ENCODE data around the gene PAX5.

PAX5 gene

GRCh38 chr9:37011530-37011929 is 22.5 kb downstream of the PAX5 start:
- no peak for TF ChIP-seq CTCF (IDR thresholded peaks at IDR 0.05; ENCODE audit: control insufficient read depth, extremely low read depth, insufficient read depth)
- no peak overlapping the region for H3K4me3 ChIP-seq (ENCODE audit: low read depth, low read length)
- no peak for DNase-seq (ENCODE audit: low read depth)

- H3K4me3 ChIP-seq (ENCODE audit: low read depth, low read length) = no peak overlapping the region
- TF ChIP-seq CTCF (IDR thresholded peaks at IDR 0.05; ENCODE audit: control insufficient read depth, extremely low read depth, insufficient read depth) = no peak
- DNase-seq (ENCODE audit: low read depth) = no peak
Measured at GRCh38 chr9:37010976-37011375, 23.1 kb downstream of the PAX5 start.

GRCh38 chr9:37010180-37010579 is 23.9 kb downstream of the PAX5 start:
- TF ChIP-seq CTCF (IDR thresholded peaks at IDR 0.05; ENCODE audit: control insufficient read depth, extremely low read depth, insufficient read depth) = no peak
- no peak for DNase-seq (ENCODE audit: low read depth)
- H3K4me3 ChIP-seq (ENCODE audit: low read depth, low read length) = no peak overlapping the region

GRCh38 chr9:37007295-37007694 is 26.8 kb downstream of the PAX5 start:
- DNase-seq (ENCODE audit: low read depth) = no peak
- TF ChIP-seq CTCF (IDR thresholded peaks at IDR 0.05; ENCODE audit: control insufficient read depth, extremely low read depth, insufficient read depth) = no peak
- no peak overlapping the region for H3K4me3 ChIP-seq (ENCODE audit: low read depth, low read length)

- TF ChIP-seq CTCF (IDR thresholded peaks at IDR 0.05; ENCODE audit: control insufficient read depth, extremely low read depth, insufficient read depth) = no peak
- no peak for DNase-seq (ENCODE audit: low read depth)
- no peak overlapping the region for H3K4me3 ChIP-seq (ENCODE audit: low read depth, low read length)
Measured at GRCh38 chr9:37005517-37006140, 28.4 kb downstream of the PAX5 start.

GRCh38 chr9:37004424-37004935 is 29.6 kb downstream of the PAX5 start:
- DNase-seq (ENCODE audit: low read depth) = no peak
- TF ChIP-seq CTCF (IDR thresholded peaks at IDR 0.05; ENCODE audit: control insufficient read depth, extremely low read depth, insufficient read depth) = no peak
- H3K4me3 ChIP-seq (ENCODE audit: low read depth, low read length) = no peak overlapping the region
